H9 (cell line): Measurements from ENCODE around the gene LIMS1. TPM values are rescaled to one million over a fixed set of nuclear protein-coding genes. Genes with fewer than 3 reads are reported as not detected.

Source experiments
- DNase-seq: peaks from one replicate; pipeline ENCODE4 v3.0.0-alpha.2; 2017
- H2AFZ ChIP-seq: one replicate; pipeline ENCODE4 v1.6.1; 2013; ENCODE audit warnings: mild to moderate bottlenecking, low read length, control low read depth, moderate library complexity
- H2AK5ac ChIP-seq: 2 replicates; pipeline ENCODE4 v1.6.1; 2013; ENCODE audit warnings: low read length, control low read depth, mixed read lengths; ENCODE audit not compliant: insufficient read length
- H2BK120ac ChIP-seq: one replicate; pipeline ENCODE4 v1.6.1; 2013; ENCODE audit warnings: low read depth, mild to moderate bottlenecking, low read length, control low read depth, inconsistent platforms; ENCODE audit not compliant: poor library complexity, severe bottlenecking
- H2BK12ac ChIP-seq: 2 replicates; pipeline ENCODE4 v1.6.1; 2013; ENCODE audit warnings: low read length, control low read depth, mixed read lengths, low read depth; ENCODE audit not compliant: insufficient read length
- H2BK15ac ChIP-seq: 2 replicates; pipeline ENCODE4 v1.6.1; 2013; ENCODE audit warnings: low read depth, low read length, control low read depth
- H2BK20ac ChIP-seq: one replicate; pipeline ENCODE4 v1.6.1; 2013; ENCODE audit warnings: low read depth, mild to moderate bottlenecking, low read length, control low read depth, inconsistent platforms; ENCODE audit not compliant: poor library complexity, severe bottlenecking
- H2BK5ac ChIP-seq: 2 replicates; pipeline ENCODE4 v1.6.1; 2013; ENCODE audit warnings: low read length, control low read depth, mixed read lengths; ENCODE audit not compliant: insufficient read length
- H3K14ac ChIP-seq: 2 replicates; pipeline ENCODE4 v1.6.1; 2013; ENCODE audit warnings: low read length, control low read depth; ENCODE audit not compliant: insufficient read depth
- H3K18ac ChIP-seq: 2 replicates; pipeline ENCODE4 v1.6.1; 2013; ENCODE audit warnings: low read depth, mild to moderate bottlenecking, mixed read lengths, low read length, control low read depth; ENCODE audit not compliant: insufficient read length
- H3K23ac ChIP-seq: 2 replicates; pipeline ENCODE4 v1.6.1; 2013; ENCODE audit warnings: low read length, control low read depth, mixed read lengths, low read depth; ENCODE audit not compliant: insufficient read length
- H3K23me2 ChIP-seq: 2 replicates; pipeline ENCODE4 v1.6.1; 2013; ENCODE audit warnings: low read depth, mild to moderate bottlenecking, mixed read lengths, low read length, control low read depth; ENCODE audit not compliant: insufficient read length, poor library complexity, severe bottlenecking
- H3K27ac ChIP-seq: 2 replicates; pipeline ENCODE4 v1.5.1; 2013; ENCODE audit warnings: low read length, control low read depth, mixed read lengths, low read depth; ENCODE audit not compliant: insufficient read length
- H3K27me3 ChIP-seq: 2 replicates; pipeline ENCODE4 v1.6.1; 2013; ENCODE audit warnings: low read length, control low read depth, inconsistent platforms; ENCODE audit not compliant: insufficient read depth
- H3K4ac ChIP-seq: 2 replicates; pipeline ENCODE4 v1.6.1; 2013; ENCODE audit warnings: low read depth, mild to moderate bottlenecking, control low read depth, inconsistent platforms, low read length, moderate library complexity
- H3K4me1 ChIP-seq: 2 replicates; pipeline ENCODE4 v1.6.1; 2013; ENCODE audit warnings: low read length, control low read depth, inconsistent platforms; ENCODE audit not compliant: insufficient read depth
- H3K4me2 ChIP-seq: 2 replicates; pipeline ENCODE4 v1.6.1; 2013; ENCODE audit warnings: low read length, control low read depth, mixed read lengths; ENCODE audit not compliant: insufficient read length, insufficient read depth
- H3K56ac ChIP-seq: 2 replicates; pipeline ENCODE4 v1.6.1; 2013; ENCODE audit warnings: low read depth, mild to moderate bottlenecking, mixed read lengths, low read length, control low read depth; ENCODE audit not compliant: insufficient read length
- H3K79me1 ChIP-seq: 2 replicates; pipeline ENCODE4 v1.6.1; 2013; ENCODE audit warnings: low read depth, mild to moderate bottlenecking, moderate library complexity, low read length, control low read depth, inconsistent platforms; ENCODE audit not compliant: insufficient read depth, poor library complexity, severe bottlenecking
- H3K79me2 ChIP-seq: 2 replicates; pipeline ENCODE4 v1.6.1; 2013; ENCODE audit warnings: low read length, control low read depth, inconsistent platforms; ENCODE audit not compliant: insufficient read depth
- H3K9ac ChIP-seq: 2 replicates; pipeline ENCODE4 v1.6.1; 2013; ENCODE audit warnings: low read length, control low read depth, mixed read lengths; ENCODE audit not compliant: insufficient read length; ENCODE audit errors: extremely low read depth
- H3K9me3 ChIP-seq: one replicate; pipeline ENCODE4 v1.6.1; 2013; ENCODE audit warnings: low read depth, low read length, inconsistent platforms; ENCODE audit not compliant: control insufficient read depth
- H3T11ph ChIP-seq: one replicate; pipeline ENCODE4 v1.6.1; 2013; ENCODE audit warnings: mild to moderate bottlenecking, low read length, control low read depth, inconsistent platforms
- H4K20me1 ChIP-seq: one replicate; pipeline ENCODE4 v1.6.1; 2013; ENCODE audit not compliant: control insufficient read depth, insufficient read length, insufficient read depth
- H4K5ac ChIP-seq: 2 replicates; pipeline ENCODE4 v1.6.1; 2013; ENCODE audit warnings: low read depth, mild to moderate bottlenecking, mixed read lengths, low read length, control low read depth; ENCODE audit not compliant: insufficient read length
- H4K8ac ChIP-seq: replicated peaks from 2 replicates; pipeline ENCODE4 v1.6.1; 2013; ENCODE audit warnings: low read length, control low read depth, mixed read lengths, low read depth; ENCODE audit not compliant: insufficient read length
- H4K91ac ChIP-seq: 2 replicates; pipeline ENCODE4 v1.6.1; 2013; ENCODE audit warnings: low read depth, mild to moderate bottlenecking, moderate library complexity, mixed read lengths, low read length, control low read depth; ENCODE audit not compliant: insufficient read length
- H3K27ac Mint-ChIP-seq, 3 experiments: 2 replicates in 2 of 3; 3 replicates in 1 of 3; pipeline ENCODE4 v1.8.0; 2020 to 2021; ENCODE audit warnings: mixed read lengths in 3 of 3, mild to moderate bottlenecking in 1 of 3, moderate library complexity in 1 of 3
- H3K27me3 Mint-ChIP-seq: 2 replicates; pipeline ENCODE4 v1.8.0; 2021; ENCODE audit warnings: low read depth, mild to moderate bottlenecking, moderate library complexity, mixed read lengths
- H3K36me3 Mint-ChIP-seq, 3 experiments: 2 replicates in 2 of 3; 3 replicates in 1 of 3; pipeline ENCODE4 v1.8.0; 2020 to 2021; ENCODE audit warnings: low read depth in 3 of 3, mixed read lengths in 3 of 3; ENCODE audit not compliant: insufficient read depth in 1 of 3
- H3K4me1 Mint-ChIP-seq, 2 experiments: 2 replicates each; pipeline ENCODE4 v1.8.0; 2020; ENCODE audit warnings: mixed read lengths in 2 of 2
- H3K4me3 Mint-ChIP-seq, 2 experiments: 2 replicates in 1 of 2; 3 replicates in 1 of 2; pipeline ENCODE4 v1.8.0; 2020 to 2021; ENCODE audit warnings: mild to moderate bottlenecking in 2 of 2, mixed read lengths in 2 of 2, moderate library complexity in 1 of 2
- H3K9me3 Mint-ChIP-seq, 2 experiments: 2 replicates in 1 of 2; 3 replicates in 1 of 2; pipeline ENCODE4 v1.8.0; 2020; ENCODE audit warnings: mild to moderate bottlenecking in 2 of 2, mixed read lengths in 2 of 2, moderate library complexity in 1 of 2
- CTCF ChIP-seq: fragments of 200-600 bp; sonication (generic); conservative IDR thresholded peaks from 3 replicates; pipeline ENCODE4 v1.8.0; 2021; ENCODE audit warnings: antibody characterized with exemption, mild to moderate bottlenecking
- WGBS: extraction: QIAGEN DNeasy Blood & Tissue Kit; methylation state at CpG from one replicate; pipeline ENCODE4 v1.1.7; 2013; ENCODE audit warnings: missing lambda C conversion rate, low lambda C conversion rate, mixed read lengths; ENCODE audit not compliant: insufficient read length; ENCODE audit errors: extremely low coverage; 5-methylcytosine and 5-hydroxymethylcytosine counted together
- total RNA-seq: library from RNA; stranded (reverse); gene quantifications from 2 replicates; pipeline ENCODE4 v1.2.1, GENCODE V29; 2021

The LIMS1 gene
- total RNA-seq, 1 experiment from 2014 or later = 37.7 TPM

GRCh38 chr2:108623616-108624015, 89.3 kb downstream of the LIMS1 start:
- H3K9ac ChIP-seq = no peak overlapping the region
- H3K23ac ChIP-seq = no peak overlapping the region
- no peak overlapping the region for H2BK20ac ChIP-seq
- no peak overlapping the region for H3K56ac ChIP-seq
- no peak overlapping the region for H3K4ac ChIP-seq
- no peak overlapping the region for H3K14ac ChIP-seq
- H3K27me3 ChIP-seq = no peaks in the 10 kb centered on the region
- no peaks in the 10 kb centered on the region for H4K20me1 ChIP-seq
- no peak overlapping the region for H2AK5ac ChIP-seq
- H4K8ac ChIP-seq = no peak overlapping the region
- no peak overlapping the region for H2AFZ ChIP-seq
- no peak overlapping the region for H2BK5ac ChIP-seq
- H4K91ac ChIP-seq = no peak overlapping the region
- H3K27ac ChIP-seq = no peak overlapping the region
- no peaks in the 10 kb centered on the region for H3K23me2 ChIP-seq
- H3K9me3 ChIP-seq = no peaks in the 10 kb centered on the region
- no peak overlapping the region for H2BK15ac ChIP-seq
- no peaks in the 10 kb centered on the region for H3K79me2 ChIP-seq
- H3K4me3 Mint-ChIP-seq = no peak overlapping the region
- no peaks in the 10 kb centered on the region for H3K79me1 ChIP-seq
- no peak overlapping the region for H2BK12ac ChIP-seq
- no peak overlapping the region for H3K4me2 ChIP-seq
- no peak for DNase-seq
- H2BK120ac ChIP-seq = no peak overlapping the region
- WGBS = no CpG with 5 or more reads among the region's 6 CpGs
- H3K36me3 Mint-ChIP-seq = peaks cover 0 to 1% (median 0%) of the 10 kb centered on the region in 3 experiments; a peak in 1 of 7 replicates
- no peak overlapping the region for H3T11ph ChIP-seq
- H3K27ac Mint-ChIP-seq = no peak overlapping the region
- H3K4me1 ChIP-seq = peaks cover 9% of the 10 kb centered on the region; the same call in 1 of the 2 replicates
- no peaks in the 10 kb centered on the region for H3K9me3 Mint-ChIP-seq
- TF ChIP-seq CTCF = no peak
- peaks cover 53 to 56% of the 10 kb centered on the region in 2 experiments for H3K4me1 Mint-ChIP-seq
- H3K27me3 Mint-ChIP-seq = no peaks in the 10 kb centered on the region
- H4K5ac ChIP-seq = no peak overlapping the region
- no peak overlapping the region for H3K18ac ChIP-seq
